ENCODE measurements around the gene PRKAA1. TPM values are rescaled to one million over a fixed set of nuclear protein-coding genes. Genes with fewer than 3 reads are reported as not detected.

The PRKAA1 gene
- total RNA-seq, 1 experiment from 2014 or later: 28.8 TPM

Other genes with a start within 250 kb of the PRKAA1 start
- gene PTGER4, start 118.5 kb downstream of the PRKAA1 start, total RNA-seq (2021): 0.35 and 0.37 TPM in 2 replicates
- 7.2 and 7.3 TPM in 2 replicates for gene TTC33, start 42.4 kb downstream of the PRKAA1 start, total RNA-seq (2021)
- gene RPL37, start 36.8 kb upstream of the PRKAA1 start, total RNA-seq (2021): 1,726 and 1,735 TPM in 2 replicates
- gene CARD6, start 43.0 kb upstream of the PRKAA1 start, total RNA-seq (2021): 0.22 and 0.35 TPM in 2 replicates
- gene C7, start 111.1 kb upstream of the PRKAA1 start, total RNA-seq (2021): 0.52 and 0.70 TPM in 2 replicates